NCI-H748 (cell line): ENCODE results near the gene NDUFB11.
A peak's percentile ranks its signal among the peaks of the same experiment; 100 is the strongest.

Experiments
- DNase-seq: peaks from one replicate; lab custom pipeline; 2025; ENCODE audit not compliant: unreplicated experiment; lab: John Stamatoyannopoulos, UW

NDUFB11 gene

DNA sequence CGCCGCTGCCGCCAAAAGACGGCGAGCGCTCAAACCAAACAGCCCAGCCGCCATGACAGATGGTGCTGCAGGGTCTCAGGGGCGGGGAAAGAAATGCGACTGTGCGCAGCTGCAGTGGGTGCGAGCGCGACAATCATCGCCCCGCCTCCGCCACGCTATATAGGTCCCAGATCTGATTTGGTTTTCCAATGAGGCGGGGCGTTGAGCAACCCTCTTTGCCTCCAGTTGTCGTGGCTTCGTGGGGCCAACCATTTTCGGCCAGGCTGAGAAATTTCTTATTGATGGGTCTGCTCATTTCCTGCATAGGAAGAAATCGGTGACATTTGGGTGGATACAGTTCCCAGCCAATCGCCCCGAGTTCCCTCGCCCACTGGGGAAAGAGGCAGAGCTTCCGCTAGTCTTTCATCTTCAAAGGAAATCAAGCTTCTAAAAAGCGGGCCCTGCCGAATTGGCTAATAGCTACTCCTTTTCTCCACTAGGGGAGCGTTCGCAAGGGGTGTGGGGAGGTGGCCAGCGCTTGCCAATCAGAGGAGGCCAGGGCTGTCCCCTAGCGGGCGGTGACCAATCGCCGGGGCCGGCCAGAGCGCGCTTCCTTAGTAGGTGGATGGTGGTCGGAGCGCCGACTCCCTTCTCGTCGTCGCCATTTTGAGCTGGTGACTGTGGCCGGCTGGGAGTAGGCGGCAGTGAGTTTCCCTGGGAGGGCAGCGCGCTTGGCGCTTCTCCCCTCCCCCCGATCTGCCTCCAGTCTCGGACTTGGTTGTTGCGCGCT is at the start of gene NDUFB11, which contains the start of gene RBM10:
Gene NDUFB11 (minus strand): TSS at position 77 of the 769 bp plus-strand sequence. CDS start 23 bp downstream, at position 54.
Gene RBM10 (plus strand): TSS at position 596 of the 769 bp plus-strand sequence. CDS start 2,261 bp downstream, outside the sequence.
- DNase-seq, result peak; percentile 95

DNA sequence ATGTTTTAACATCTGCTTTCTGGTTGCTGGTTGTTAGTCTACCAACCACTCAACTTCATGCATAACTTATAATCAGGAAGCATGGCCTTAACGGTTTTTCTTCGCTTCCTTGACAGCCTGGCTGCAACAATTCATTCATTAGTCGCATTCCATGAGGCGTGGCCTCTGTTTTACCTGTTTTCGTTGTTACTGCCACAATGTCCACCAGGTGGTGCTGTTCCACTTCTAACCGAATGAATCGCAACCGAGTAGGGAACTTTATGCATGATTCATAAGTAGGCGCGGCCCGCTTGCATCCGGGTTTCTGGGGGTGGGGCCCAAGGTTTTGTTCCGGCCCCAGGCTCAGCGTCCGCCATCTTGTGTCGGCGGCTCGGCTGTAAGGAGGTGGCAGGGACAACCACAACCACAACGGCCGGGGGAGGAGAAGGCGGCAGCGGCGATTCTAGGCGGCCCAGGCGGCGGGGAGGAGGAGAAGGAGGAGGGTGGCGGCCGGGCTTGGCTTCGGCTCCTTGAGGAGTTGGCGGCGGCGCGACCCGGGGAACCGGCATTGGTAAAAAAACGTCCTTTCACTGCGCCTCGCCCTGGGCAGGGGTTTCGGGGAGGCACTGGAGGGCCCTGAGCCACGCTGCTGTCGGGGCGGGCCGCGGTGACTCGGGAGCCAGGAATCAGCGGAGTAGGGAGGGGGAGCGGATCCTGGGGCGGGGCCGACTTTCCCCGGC is 49.1 kb upstream of the NDUFB11 start, which contains the start of gene UBA1:
Gene UBA1 (plus strand): TSS at position 355 of the 719 bp plus-strand sequence. CDS start 4,974 bp downstream, outside the sequence.
- DNase-seq, result peak; percentile 95

DNA sequence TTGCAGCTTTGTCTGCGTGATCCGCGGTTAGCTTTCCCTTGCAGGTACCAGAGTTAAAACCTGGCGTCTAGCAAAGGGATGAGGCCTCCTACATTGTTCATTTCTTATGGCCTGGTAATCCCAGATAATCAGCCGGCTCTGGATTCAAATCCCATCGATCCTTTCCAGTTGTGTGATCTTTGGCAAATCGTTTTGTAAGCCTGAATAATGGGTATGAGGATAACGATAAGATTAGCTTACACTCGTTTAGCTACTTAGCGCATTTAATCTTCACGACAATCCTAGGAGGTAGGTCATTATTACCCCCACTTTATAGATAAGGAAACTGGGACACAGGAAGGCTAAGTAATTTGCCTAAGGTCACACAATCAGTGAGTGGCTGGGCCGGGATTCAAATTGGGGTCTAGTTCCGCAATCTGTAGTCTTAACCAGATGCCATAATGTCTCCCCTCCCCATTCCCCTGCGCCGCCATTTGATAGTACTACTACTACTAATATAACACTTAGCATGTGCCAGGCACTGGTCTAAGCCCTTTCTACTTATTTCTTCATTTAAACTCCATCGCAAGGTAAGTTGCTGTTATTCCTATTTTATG is 47.4 kb upstream of the NDUFB11 start:
- DNase-seq, result no peak

DNA sequence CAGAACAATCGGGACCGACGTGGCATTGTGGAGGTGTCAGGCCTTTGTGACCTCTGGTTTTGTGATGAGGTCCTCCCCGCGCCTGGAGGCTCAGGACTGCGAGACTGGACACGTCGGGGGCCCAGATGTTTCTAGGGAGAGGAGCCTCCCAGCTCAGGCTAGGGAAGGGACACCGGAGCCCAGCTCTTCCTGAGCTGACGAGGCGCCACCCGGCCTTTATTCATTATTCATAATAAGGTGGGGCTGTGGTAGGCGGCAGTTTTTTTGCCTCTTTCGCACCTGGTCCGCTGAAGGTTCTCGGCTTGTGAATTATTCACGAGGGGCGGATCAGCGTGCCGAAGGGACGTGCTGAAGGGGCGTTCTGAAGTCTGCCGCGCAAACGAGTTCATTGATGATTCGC is 46.8 kb upstream of the NDUFB11 start:
- peak; percentile 84 for DNase-seq

DNA sequence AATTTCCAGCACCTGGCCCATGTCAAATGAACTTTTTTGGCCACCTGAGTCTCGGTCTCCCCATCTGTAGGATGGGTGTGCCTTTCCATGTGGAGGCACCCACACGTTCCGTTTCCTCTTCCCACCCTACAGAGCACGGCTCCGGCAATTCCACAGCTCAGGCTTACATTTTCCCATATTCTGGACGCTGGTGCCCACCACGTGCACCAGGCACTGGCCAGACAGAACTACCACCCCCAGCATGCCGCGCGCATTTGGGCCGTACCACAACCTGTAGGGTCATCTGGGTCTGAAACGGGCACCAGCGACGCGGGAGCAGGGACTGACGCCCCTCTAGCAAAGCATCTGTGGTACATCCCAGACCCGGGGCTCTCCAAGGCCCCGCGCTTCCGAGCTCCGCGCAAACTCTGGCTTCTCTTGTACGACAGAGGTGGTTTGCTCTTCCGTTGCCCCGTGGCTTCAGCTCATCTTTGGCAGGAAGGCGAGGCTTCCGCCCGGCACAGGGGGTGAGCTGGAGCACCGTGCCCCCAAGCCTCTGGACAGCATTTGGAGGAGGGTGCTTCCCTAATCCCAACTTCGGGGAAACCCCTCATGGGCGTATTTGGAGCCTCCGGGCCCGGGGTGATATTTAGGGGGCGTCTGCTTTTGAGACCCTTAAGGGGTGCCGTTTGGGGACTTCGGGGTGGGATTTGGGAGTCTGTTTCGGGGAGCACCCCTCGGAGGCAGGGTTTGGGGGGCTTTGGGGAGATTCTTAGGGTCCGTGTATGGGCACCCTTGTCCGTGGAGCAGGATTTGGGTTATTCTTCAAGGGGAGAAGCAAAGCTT is 46.2 kb upstream of the NDUFB11 start:
- peak; percentile 96 for DNase-seq

DNA sequence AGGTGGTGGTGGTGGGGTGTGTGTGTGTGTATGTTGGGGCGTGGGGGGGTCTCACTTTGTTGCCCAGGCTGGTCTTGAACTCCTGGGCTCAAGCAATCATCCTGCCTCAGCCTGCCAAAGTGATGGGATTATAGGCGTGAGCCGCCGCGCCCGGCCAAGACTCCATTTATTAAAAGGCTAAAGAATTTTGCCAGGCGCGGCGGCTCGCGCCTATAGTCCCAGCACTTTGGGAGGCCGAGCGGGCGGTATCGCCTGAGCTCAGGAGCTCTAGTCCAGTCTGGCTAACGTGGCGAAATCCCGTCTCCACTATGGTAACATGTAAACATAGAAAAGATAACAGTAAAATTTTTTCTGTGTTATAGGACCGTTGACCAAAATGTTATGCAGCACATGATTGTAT is 45.4 kb upstream of the NDUFB11 start:
- no peak for DNase-seq

- DNase-seq, result no peak
Observed at GRCh38 chrX:47187106-47187677, 42.7 kb upstream of the NDUFB11 start.

GRCh38 chrX:47186096-47186740 is 41.7 kb upstream of the NDUFB11 start:
- no peak for DNase-seq

DNA sequence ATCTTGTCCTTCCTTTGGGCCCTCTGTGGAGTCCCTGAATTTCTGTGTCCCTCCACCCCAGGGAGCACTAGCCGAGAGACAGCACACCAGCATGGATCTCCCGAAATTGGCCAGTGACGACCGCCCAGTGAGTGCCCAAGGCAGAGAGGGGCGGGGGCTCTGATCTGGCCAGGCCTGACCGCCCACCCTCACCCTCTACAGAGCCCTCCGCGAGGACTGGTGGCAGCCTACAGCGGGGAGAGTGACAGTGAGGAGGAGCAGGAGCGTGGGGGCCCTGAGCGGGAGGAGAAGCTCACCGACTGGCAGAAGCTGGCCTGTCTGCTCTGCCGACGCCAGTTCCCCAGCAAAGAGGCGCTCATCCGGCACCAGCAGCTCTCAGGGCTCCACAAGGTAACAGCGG is 40.7 kb upstream of the NDUFB11 start:
- DNase-seq, result no peak

GRCh38 chrX:47184486-47184885 is 40.0 kb upstream of the NDUFB11 start:
- DNase-seq, result no peak

GRCh38 chrX:47182106-47182700 is 37.7 kb upstream of the NDUFB11 start:
- no peak for DNase-seq

DNA sequence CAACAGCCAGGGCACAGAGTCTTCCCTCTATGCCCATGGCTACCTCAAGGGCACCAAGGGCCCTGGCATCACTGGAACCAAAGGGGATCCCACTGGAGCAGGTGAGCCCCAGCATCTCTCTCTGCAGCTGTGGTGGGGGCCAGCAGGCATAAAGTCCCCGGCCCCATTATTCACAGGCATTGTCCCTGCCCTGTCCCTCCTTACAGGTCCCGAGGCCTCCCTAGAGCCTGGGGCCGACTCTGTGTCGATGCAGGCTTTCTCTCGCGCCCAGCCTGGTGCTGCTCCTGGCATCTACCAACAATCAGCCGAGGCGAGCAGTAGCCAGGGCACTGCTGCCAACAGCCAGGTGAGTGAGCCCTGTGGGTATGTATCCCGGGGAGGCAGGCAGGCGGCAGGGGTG is 36.8 kb upstream of the NDUFB11 start:
- no peak for DNase-seq

- no peak for DNase-seq
Observed at GRCh38 chrX:47180346-47180745, 35.8 kb upstream of the NDUFB11 start.

GRCh38 chrX:47179928-47180255 is 35.4 kb upstream of the NDUFB11 start:
- no peak for DNase-seq

GRCh38 chrX:47179221-47179927 is 34.9 kb upstream of the NDUFB11 start:
- no peak for DNase-seq

GRCh38 chrX:47178337-47178736 is 33.8 kb upstream of the NDUFB11 start:
- no peak for DNase-seq

- DNase-seq, result no peak
Observed at GRCh38 chrX:47177079-47177478, 32.6 kb upstream of the NDUFB11 start.

GRCh38 chrX:47176101-47176740 is 31.7 kb upstream of the NDUFB11 start:
- DNase-seq, result no peak

- no peak for DNase-seq
Observed at GRCh38 chrX:47175588-47175980, 31.1 kb upstream of the NDUFB11 start.
